Pancreas (tissue), 10 donors: ENCODE data around the gene LETM1. TPM values are rescaled to one million over a fixed set of nuclear protein-coding genes. Genes with fewer than 3 reads are reported as not detected.
A peak's percentile ranks its signal among the peaks of the same experiment; 100 is the strongest.

Source experiments
- ATAC-seq, 4 donors: fragments of 200-7000 bp; cut with Tn5 transposase; one replicate each; pipeline versions ENCODE4 v1.8.0 to v1.9.1; 2020; ENCODE audit warnings: mild to moderate bottlenecking in 4 of 4, moderate library complexity in 4 of 4
- DNase-seq, 6 donors: peaks; one replicate each; pipeline ENCODE4 v3.0.0-alpha.2; 2020
- FAIRE-seq: peaks from 2 replicates; lab custom pipeline; 2012; peaks lifted over from hg19 to GRCh38; lab: Jason Lieb, UNC
- H3K27ac ChIP-seq, 4 donors: fragments of 200-600 bp; sonication (generic); 1 replicate in 3 of 4; 2 replicates in 1 of 4; pipeline versions ENCODE4 v1.5.0 to v1.8.0; 2020
- H3K27me3 ChIP-seq, 4 donors: fragments of 200-600 bp; one replicate each; pipeline ENCODE4 v1.8.0; 2021
- H3K36me3 ChIP-seq, 3 donors: fragments of 200-600 bp; sonication (generic) in 1 of 3; one replicate each; pipeline versions ENCODE4 v1.5.0 to v1.8.0; 2020 to 2021
- H3K4me1 ChIP-seq, 3 donors: fragments of 200-600 bp; one replicate each; pipeline ENCODE4 v1.8.0; 2021
- H3K4me3 ChIP-seq, 4 donors: fragments of 200-600 bp; sonication (generic) in 2 of 4; one replicate each; pipeline versions ENCODE4 v1.5.0 to v1.8.0; 2020 to 2021
- H3K9me3 ChIP-seq, 4 donors: fragments of 200-600 bp; one replicate each; pipeline ENCODE4 v1.8.0; 2021
- WGBS, 2 donors: extraction: QIAGEN DNeasy Blood & Tissue Kit; methylation state at CpG; one replicate each; pipeline ENCODE4 v1.1.7; 2013; 5-methylcytosine and 5-hydroxymethylcytosine counted together
- intact Hi-C, 3 donors: fragments of 100-400 bp; cut with DNase I; formaldehyde crosslinking; loops; one replicate each; pipeline versions ENCODE4 v1.11.1 to v1.14.2; 2022
- polyA plus RNA-seq, 2 donors: library from polyadenylated mRNA; stranded (reverse); fragments of 200-250 nt; gene quantifications; one replicate each; pipeline ENCODE4 v1.2.3, GENCODE V29; 2013
- total RNA-seq, 6 donors: library from RNA; stranded (reverse); fragmentation: NEBNext Ultra II Directional in 4 of 6; extraction: Animal tissue kit (Norgen Biotek cat#: 25700) in 4 of 6; gene quantifications; one replicate each; pipeline versions ENCODE4 v1.2.1 to v1.2.4, GENCODE V29; 2021 to 2023
- TF ChIP-seq, protein P1 (sequence below), 4 donors: fragments of 200-600 bp; sonication (generic) in 3 of 4; IDR thresholded peaks; one replicate each; pipeline versions ENCODE4 v1.5.0 to v1.8.0; 2021; ENCODE audit warnings: antibody characterized with exemption in 4 of 4
- donor health status: healthy with polysubstance abuse.
- donor health status: DM: no; HTN: no; CAD: no; lungs with moderate emphysema.
- donor health status: DM: no; HTN: no; CAD: no.
- donor health status: control.
- donor health status: control.
- donor health status: Bipolar disorder and iron deficiency.
- donor health status: DM: yes; HTN: yes; CAD: no.
- donor health status: DM: no; HTN: no; CAD: no.
- donor health status: DM: no; HTN: no; CAD: no.
- donor health status: DM: yes; HTN: yes; CAD: no.

The LETM1 gene
- total and polyA plus RNA-seq, 8 donors = 13.0 to 28.0 (median 19.3) TPM

DNA sequence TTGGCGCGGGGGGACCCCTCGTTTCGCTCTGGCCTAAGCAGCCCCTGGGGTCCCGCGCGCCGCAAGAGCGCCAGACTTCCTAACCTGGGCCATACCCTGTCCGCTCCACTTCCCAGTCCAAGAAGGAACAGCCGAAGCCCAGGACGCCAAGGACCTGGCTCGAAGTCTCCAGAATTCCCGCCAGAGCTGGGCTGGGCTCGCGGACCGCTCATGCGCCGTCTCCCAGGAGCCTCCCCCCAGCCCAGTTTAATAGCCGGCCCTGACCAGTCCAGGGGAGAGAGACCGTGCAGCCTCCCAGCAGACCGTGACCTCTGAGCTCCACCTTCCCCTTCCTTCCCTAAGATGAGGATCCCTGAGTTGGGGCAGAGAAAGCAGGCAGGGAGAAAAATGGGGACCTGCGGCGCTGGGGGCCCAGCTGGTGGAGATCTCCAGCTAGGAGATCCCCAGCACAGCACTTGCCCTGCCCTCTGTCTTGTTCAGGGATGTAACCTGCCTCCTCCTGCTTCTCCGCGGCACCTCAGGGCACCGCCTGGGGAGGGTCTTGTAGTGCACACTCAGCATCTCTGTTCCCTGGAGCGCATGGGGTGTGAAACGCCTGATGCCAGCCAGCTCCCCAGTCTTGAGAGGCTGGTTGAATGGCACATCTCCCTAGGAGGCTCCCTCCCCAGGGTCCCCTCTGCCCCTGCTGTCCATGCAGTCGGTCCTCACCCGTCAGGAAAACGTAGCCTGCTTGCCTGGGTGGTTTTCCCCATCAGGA, 1.2 kb upstream of the LETM1 start:
- DNase-seq = peak in 5 of 6 donors; percentile 38 to 76 (median 39)
- 23% methylated on average over 32 of the region's 32 CpGs for WGBS, 2 donors
- H3K27me3 ChIP-seq = no peaks in the 10 kb centered on the region
- peak overlapping the region; percentile 45 to 74 (median 60) for H3K27ac ChIP-seq
- peaks cover 9 to 16% (median 11%) of the 10 kb centered on the region in 3 donors for H3K4me1 ChIP-seq
- TF ChIP-seq, protein P1, sequence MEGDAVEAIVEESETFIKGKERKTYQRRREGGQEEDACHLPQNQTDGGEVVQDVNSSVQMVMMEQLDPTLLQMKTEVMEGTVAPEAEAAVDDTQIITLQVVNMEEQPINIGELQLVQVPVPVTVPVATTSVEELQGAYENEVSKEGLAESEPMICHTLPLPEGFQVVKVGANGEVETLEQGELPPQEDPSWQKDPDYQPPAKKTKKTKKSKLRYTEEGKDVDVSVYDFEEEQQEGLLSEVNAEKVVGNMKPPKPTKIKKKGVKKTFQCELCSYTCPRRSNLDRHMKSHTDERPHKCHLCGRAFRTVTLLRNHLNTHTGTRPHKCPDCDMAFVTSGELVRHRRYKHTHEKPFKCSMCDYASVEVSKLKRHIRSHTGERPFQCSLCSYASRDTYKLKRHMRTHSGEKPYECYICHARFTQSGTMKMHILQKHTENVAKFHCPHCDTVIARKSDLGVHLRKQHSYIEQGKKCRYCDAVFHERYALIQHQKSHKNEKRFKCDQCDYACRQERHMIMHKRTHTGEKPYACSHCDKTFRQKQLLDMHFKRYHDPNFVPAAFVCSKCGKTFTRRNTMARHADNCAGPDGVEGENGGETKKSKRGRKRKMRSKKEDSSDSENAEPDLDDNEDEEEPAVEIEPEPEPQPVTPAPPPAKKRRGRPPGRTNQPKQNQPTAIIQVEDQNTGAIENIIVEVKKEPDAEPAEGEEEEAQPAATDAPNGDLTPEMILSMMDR (IDR thresholded peaks at IDR 0.05) = no peak
- no peak for FAIRE-seq
- H3K36me3 ChIP-seq = no peaks in the 10 kb centered on the region
- intact Hi-C loops = no loop called here
- peak; percentile 13 to 18 (median 18) for ATAC-seq
- no peaks in the 10 kb centered on the region for H3K9me3 ChIP-seq
- H3K4me3 ChIP-seq = peak overlapping the region; percentile 93 to 97 (median 94)

DNA sequence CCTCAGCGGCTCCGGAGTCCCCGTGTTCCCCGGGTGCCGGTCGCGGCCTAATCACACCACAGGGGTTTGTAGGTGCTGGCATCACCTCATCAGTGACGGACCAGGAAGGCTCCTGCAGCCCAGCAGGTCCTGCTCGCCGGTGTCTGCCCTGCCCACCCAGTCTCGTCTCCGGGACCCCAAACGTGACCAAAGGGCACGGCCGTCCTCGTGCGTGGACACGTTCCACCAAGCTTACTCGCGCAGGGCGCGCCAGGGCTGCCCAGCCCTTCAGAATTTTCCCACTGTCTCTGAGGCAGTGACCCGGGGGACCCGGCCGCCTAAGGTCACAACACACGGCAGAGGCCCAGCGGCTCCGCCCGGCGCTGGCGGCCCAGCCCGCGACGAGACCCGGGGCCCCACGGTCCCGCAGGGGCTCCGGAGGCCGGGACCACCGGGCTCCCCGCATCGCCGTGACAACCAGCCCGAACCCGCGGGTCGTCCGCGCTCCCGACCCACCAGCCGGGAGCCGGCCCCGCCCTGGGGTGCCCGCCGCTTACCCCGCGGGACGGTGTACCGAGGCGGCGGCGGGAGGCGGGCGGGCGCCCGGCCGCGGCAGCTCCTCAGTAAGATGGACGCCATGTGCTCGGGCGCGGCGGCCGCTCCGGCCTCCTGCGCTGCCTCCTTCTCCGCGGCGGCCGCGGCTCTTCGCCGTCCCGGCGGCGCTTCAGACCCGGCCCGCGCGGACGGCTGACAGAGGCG, 454 bp downstream of the LETM1 start:
- H3K36me3 ChIP-seq = no peaks in the 10 kb centered on the region
- peaks cover 9 to 23% (median 19%) of the 10 kb centered on the region in 3 donors for H3K4me1 ChIP-seq
- H3K4me3 ChIP-seq = peak overlapping the region; percentile 93 to 97 (median 94)
- WGBS, 2 donors = 0% methylated on average over 52 to 92 of the region's 92 CpGs
- TF ChIP-seq, protein P1 (IDR thresholded peaks at IDR 0.05) = no peak
- ATAC-seq (peak in 3 of 4 donors; percentile 1 to 45 (median 32)), DNase-seq (peak in 5 of 6 donors; percentile 27 to 80 (median 52)), FAIRE-seq (no peak)
- no peaks in the 10 kb centered on the region for H3K27me3 ChIP-seq
- no peaks in the 10 kb centered on the region for H3K9me3 ChIP-seq
- peak overlapping the region; percentile 36 to 72 (median 60) for H3K27ac ChIP-seq
- intact Hi-C loops = no loop called here

DNA sequence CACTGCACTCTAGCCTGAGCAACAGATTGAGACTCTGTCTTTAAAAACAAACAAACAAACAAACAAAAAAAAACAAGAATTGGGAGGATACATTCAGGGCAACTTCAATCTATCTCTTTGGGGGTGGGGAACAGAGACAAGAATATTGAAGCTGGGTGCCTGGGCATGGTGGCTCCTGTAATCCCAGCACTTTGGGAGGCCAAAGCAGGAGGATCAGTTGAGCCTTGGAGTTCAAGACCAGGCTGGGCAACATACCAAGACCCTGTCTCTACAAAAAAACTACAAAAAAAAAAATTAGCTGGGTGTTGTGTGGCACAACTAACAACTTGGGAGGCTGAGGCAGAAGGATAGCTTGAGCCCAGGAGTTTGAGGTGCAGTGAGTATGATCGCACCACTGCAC, 1.2 kb downstream of the LETM1 start:
- Histone ChIP-seq H3K36me3 (no peaks in the 10 kb centered on the region), H3K4me1 (peaks cover 9 to 23% (median 19%) of the 10 kb centered on the region in 3 donors), H3K27me3 (no peaks in the 10 kb centered on the region), H3K4me3 (peak overlapping the region in 3 of 4 donors; percentile 93 to 97 (median 96)), H3K9me3 (no peaks in the 10 kb centered on the region), H3K27ac (no peak overlapping the region)
- TF ChIP-seq, protein P1 (IDR thresholded peaks at IDR 0.05) = no peak
- intact Hi-C loops = no loop called here
- DNase-seq (no peak), FAIRE-seq (no peak), ATAC-seq (no peak)
- 26 to 39% methylated on average over 1 of the region's 1 CpG for WGBS, 2 donors

DNA sequence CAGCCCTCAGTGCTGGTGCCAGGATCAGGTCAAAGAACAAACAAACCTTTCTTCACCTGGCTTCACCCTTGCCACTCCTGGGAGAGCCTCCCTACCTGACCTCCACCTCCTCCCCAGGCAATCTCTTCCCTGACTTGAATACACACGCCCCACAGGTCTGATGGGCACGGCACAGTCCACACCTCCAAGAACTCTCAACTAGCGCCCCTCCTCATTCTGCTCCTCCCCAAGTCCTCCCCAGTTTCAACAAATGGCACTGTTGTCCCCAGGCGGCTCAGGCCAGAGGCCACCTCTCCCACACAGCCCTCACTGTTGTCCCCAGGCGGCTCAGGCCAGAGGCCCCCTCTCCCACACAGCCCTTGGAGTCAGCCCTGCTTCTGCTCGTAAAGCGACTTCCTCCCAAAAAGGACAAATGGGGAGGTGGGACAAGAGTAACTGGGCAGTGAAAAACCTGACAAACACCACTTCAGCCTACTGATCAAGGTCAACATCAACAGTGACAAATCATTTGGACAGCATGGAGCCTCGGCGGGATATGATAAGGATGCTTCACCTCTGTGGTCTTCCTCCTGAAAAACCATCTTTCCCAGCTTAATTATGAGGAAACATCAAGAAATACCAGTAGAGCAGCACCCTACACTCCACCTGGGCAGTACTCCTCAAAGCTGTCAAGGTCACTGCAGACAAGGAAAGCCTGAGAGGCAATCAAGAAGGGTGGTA, 2.9 kb downstream of the LETM1 start:
- Histone ChIP-seq H3K9me3 (no peaks in the 10 kb centered on the region), H3K4me1 (peaks cover 9 to 23% (median 19%) of the 10 kb centered on the region in 3 donors), H3K36me3 (no peaks in the 10 kb centered on the region), H3K27ac (no peak overlapping the region), H3K4me3 (no peak overlapping the region), H3K27me3 (no peaks in the 10 kb centered on the region)
- ATAC-seq (no peak), FAIRE-seq (no peak), DNase-seq (no peak)
- WGBS, 2 donors = 69 to 75% methylated on average over 9 of the region's 9 CpGs
- TF ChIP-seq, protein P1 (IDR thresholded peaks at IDR 0.05) = no peak
- intact Hi-C loops = no loop called here
